ENCODE data around the gene GPR161.

- no peak for TF ChIP-seq EZH2 (IDR thresholded peaks at IDR 0.05; ENCODE audit: low read length, missing control alignments)
- no peak for TF ChIP-seq CTCF (conservative IDR thresholded peaks at IDR 0.05 in 1 of 2, IDR thresholded peaks at IDR 0.05 in 1 of 2; ENCODE audit: low read depth in 1 of 2, low read length in 2 of 2)
Observed at GRCh38 chr1:168155910-168156309, 19.2 kb upstream of the GPR161 start.
